ENCODE results near the gene PLCH1.

GRCh38 chr3:155331078-155331477 is 413.8 kb downstream of the PLCH1 start:
- TF ChIP-seq ZFP3 (CRISPR knock-in tag; IDR thresholded peaks at IDR 0.05) (no peak), BACH2 (CRISPR knock-in tag; IDR thresholded peaks at IDR 0.05; ENCODE audit: borderline replicate concordance) (no peak), CSDC2 (CRISPR knock-in tag; IDR thresholded peaks at IDR 0.05) (no peak), ZNF70 (CRISPR knock-in tag; IDR thresholded peaks at IDR 0.05) (no peak), PPARA (CRISPR knock-in tag; IDR thresholded peaks at IDR 0.05; ENCODE audit: borderline replicate concordance) (no peak), PATZ1 (CRISPR knock-in tag; IDR thresholded peaks at IDR 0.05; ENCODE audit: borderline replicate concordance) (no peak), ZC3H10 (CRISPR knock-in tag; IDR thresholded peaks at IDR 0.05) (no peak), ARNTL (CRISPR knock-in tag; IDR thresholded peaks at IDR 0.05; ENCODE audit: borderline replicate concordance, low read depth) (no peak), ISL1 (CRISPR knock-in tag; IDR thresholded peaks at IDR 0.05) (no peak)
